Adipose tissue (tissue), 3 donors: ENCODE results near the gene RWDD2A. TPM values are rescaled to one million over a fixed set of nuclear protein-coding genes. Genes with fewer than 3 reads are reported as not detected.
"Not testable (repeated sequence)": the region's sequence is repeated elsewhere in the genome, so short reads cannot be mapped to it uniquely, and the experiment has no call there.

Source experiments
- H3K27ac ChIP-seq: one replicate; pipeline ENCODE4 v1.5.1; 2013; ENCODE audit warnings: low read depth, low read length
- WGBS, 3 donors: extraction: QIAGEN DNeasy Blood & Tissue Kit; methylation state at CpG; one replicate each; pipeline ENCODE4 v1.1.7; 2013; 5-methylcytosine and 5-hydroxymethylcytosine counted together
- polyA plus RNA-seq, 3 donors: library from polyadenylated mRNA; stranded (reverse); fragments of 200-250 nt; gene quantifications; one replicate each; pipeline ENCODE4 v1.2.3, GENCODE V29; 2013
- donor health status: healthy with polysubstance abuse.
- donor health status: Bipolar disorder and iron deficiency.
- donor health status: healthy.

RWDD2A gene
- polyA plus RNA-seq, result 1 to 10 TPM; 3.5 to 4.9 (median 3.6) TPM

DNA sequence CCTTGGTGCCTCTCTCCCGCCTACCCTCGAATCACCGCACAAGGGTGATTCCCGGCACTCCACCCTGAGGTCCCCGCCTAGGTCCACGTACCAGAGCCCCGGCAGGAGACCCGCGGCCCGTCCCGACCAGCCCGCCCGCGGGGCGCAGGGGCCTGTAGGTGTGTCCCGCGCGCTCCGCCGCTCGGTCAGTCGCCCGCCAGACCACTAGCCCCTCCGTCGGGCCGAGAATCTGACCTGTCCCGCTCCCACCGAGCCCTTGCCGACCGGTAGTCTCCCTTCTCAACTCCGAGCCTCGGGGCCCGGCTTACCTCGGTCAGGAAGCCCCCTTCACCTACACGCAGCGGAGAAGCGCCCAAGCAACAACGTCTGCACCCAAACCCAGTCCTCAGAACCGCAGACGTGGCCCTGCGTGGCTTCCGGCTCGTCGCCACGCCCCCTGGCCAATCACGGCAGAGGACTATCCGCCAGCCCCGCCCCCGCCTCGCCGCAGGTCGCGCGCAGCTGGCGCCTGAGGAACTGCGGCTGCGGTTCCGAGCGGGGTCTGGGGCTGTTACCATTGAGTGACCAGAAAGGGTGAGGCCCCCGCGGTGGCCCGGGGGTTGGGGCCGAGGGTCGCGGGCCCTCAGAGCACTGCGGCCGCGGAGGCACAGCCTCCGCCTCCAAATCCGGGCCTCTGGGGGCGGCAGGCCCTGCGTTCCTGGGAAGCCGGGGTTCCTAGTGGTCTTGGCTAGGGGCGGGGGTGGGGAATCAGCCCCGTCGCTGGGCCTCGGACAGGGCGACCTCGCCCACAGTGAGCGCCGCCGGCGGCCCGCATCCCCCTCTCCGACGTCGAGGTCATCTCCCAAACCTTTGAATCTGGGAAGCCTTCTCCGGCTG, at the start of gene RWDD2A, which contains the start of gene PGM3:
Gene RWDD2A (plus strand): TSS at position 487 of the 876 bp plus-strand sequence. CDS start 1,095 bp downstream, outside the sequence.
Gene PGM3 (minus strand): TSS at position 395 of the 876 bp plus-strand sequence. CDS start 2,253 bp downstream, outside the sequence.
- WGBS, 3 donors, result 0 to 1% (median 0%) methylated on average over 74 to 88 of the region's 88 CpGs
- H3K27ac ChIP-seq, result peak within 1 kb of the TSS; percentile 28

DNA sequence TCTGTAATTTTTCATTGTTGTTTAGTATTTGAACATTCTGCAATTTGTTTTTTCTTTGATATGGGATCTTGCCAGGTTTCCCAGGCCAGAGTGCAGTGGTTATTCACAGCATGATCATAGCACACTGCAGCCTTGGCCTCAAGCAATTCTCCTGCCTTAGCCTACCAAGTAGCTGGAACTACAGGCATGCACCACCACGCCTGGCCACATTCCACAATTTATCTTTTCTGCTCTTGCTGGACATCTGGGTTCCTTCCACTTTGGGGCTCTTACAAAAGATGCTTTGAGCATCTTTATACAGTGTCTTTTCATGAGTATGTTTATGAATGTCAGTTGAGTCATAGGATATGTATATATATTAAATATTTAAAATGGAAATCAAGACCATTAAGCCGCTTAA, 42.0 kb upstream of the RWDD2A start:
- 94 to 97% (median 97%) methylated on average over 2 of the region's 2 CpGs for WGBS, 3 donors
- no peak overlapping the region for H3K27ac ChIP-seq

DNA sequence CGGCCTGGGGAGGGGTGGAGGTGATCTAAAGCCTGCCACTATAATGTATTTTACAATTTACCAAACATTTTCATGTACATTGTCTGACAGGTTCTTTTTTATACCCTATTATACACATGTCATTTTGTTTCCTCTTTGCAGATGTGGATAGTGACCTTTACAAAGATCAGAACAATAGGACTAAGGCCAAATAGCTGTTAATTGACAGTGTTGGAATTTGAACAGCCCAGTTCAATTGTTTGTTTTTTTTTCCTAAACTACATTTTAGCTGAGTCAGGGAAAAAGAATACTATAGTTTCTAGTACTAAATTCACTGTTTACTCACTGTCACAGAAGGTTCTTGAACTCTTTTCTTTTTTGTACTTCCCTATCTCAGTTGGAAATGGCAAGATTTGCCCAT, 40.2 kb upstream of the RWDD2A start:
- 79 to 89% (median 88%) methylated on average over 1 of the region's 1 CpG for WGBS, 3 donors
- H3K27ac ChIP-seq, result no peak overlapping the region

DNA sequence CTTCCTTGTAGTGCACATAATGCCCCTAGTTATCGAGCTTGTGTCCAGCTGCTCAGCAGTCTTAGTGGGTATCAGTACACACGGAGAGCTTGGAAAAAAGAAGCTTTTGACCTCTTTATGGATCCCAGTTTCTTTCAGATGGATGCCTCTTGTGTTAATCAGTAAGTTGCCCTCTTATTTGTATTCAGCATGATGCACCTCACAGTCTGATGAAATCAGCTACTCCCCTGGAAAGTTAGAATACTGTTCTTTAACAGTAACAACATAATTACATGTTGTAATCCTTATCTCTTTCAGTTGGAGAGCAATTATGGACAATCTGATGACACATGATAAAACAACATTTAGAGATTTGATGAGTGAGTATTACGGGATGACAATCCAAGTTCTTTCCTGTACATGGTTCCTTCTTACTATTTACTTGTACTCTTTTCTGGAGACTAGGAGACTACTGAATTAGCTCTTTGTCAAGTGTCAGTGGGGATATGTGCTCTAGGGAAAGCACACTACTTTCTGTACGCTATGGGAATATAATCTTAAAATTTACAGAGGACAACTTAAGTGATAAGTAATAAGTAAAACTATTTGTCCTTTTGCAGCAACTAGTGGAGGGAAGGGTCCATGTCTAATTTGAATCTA, 39.2 kb upstream of the RWDD2A start:
- 82 to 91% (median 82%) methylated on average over 4 of the region's 4 CpGs for WGBS, 3 donors
- no peak overlapping the region for H3K27ac ChIP-seq

DNA sequence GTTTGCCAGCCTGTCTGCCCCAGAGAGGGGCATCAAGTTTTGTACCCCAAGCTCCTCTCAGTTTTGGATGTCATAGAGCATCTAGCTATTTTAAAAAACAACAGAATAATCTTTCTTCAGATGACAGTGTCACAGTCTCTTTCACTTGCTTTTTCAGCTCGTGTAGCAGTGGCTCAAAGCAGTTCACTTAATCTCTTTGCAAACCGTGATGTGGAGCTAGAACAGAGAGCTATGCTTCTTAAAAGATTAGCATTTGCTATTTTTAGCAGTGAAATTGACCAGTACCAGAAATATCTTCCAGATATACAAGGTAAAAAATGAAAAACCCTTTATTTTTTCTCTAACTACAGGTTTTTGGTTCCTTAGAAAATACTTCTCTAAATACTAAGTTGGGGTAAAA, 37.4 kb upstream of the RWDD2A start:
- WGBS, 3 donors, result 51 to 86% (median 79%) methylated on average over 2 of the region's 2 CpGs
- no peak overlapping the region for H3K27ac ChIP-seq

DNA sequence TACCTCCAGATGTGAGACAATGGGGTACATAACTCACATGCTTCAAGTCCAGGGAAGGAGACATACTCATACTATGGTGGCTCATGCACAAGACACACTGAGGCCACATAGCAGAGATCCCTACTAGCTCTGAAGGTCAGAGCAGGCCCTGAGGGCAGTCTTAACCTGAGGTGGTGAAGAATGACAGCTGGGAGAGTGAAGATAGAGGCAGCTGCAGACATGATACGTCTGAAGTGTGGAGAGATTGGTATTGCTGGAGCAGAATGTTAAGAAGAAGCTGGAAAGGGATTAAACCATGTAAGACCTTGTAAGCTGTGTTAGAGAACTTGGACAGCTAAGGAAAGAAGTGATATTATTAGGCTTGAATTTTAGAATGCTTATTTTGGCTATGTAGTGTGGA, 33.0 kb upstream of the RWDD2A start:
- 80 to 95% (median 94%) methylated on average over 1 of the region's 1 CpG for WGBS, 3 donors
- H3K27ac ChIP-seq, result no peak overlapping the region

DNA sequence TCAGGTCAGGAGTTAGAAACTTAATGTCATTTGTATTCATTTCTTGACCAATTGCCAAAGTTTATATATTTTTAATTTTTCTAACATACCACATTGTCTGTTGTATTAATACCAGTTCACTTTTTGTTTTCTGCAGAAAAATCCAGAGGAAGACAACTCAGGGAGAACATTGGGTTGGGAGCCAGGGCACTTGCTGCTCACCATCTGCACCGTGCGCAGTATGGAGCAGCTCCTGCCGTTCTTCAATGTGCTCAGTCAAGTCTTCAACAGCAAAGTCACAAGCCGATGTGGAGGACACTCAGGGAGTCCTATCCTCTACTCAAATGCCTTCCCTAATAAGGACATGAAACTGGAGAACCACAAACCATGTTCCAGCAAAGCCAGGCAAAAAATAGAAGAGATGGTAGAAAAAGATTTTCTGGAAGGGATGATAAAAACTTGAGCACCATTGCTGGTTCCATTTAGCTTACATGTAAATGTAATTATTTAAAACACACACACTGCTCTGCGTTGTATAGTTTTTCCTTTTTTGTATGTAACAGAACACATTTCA, 25.4 kb upstream of the RWDD2A start:
- no peak overlapping the region for H3K27ac ChIP-seq
- WGBS, 3 donors, result 89 to 98% (median 94%) methylated on average over 5 of the region's 5 CpGs

DNA sequence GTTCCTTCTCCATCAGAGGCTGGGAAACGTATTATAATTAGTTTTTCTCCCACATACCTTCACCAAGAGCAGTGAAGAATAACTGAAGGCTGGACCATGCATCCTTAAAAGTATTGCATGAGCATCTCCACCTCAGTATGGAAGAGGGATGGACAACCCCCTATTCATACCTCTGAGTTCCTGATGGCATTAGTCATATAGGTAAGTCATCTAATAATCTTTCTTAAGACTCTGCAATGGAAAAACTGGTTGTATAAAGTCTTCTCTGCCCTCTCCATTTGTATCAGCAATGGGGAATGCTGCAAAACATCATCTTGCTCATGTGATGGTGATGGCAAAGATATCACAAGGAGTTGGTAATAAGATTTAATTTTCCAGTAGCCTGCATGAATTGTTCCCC, 24.6 kb upstream of the RWDD2A start:
- H3K27ac ChIP-seq, result no peak overlapping the region
- 76 to 89% (median 77%) methylated on average over 1 of the region's 1 CpG for WGBS, 3 donors

DNA sequence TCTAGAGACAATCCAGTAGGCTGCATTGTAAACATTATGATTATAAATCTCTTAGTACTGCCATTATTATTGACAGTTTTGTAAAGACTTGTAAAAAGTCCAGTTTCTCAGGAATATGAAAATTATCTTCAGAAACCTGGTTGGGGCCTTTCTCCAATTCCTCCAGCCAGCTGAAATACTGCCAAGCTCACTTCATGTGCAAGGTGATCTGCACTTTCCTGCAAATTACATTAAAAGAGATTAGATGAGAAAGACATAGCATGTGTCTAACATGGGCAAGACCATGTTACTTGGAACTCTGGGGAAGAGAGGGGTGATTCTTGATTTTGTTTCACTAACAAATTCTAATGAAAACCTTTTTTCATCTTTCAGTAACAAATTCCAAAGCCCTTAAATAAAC, 24.1 kb upstream of the RWDD2A start:
- no peak overlapping the region for H3K27ac ChIP-seq

DNA sequence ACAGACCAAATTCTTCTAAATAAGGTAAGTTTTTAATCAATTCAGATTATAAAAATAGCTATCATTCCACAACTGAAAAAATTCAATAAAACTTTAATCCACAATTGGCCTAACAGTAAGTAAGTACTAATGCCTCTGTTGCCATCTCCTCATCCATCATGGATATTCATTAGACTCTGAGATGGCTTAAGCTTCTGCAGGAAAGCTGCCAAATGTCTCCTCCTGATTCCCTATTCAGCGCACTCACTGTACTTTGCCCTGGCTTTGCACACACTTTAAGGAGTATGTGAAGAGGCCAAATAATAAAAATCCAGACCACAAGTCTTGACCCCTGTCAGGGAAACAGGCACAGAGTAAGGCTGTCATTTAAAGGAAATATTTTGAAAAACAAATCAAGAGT, 23.6 kb upstream of the RWDD2A start:
- WGBS, 3 donors, result 65 to 85% (median 71%) methylated on average over 1 of the region's 1 CpG

DNA sequence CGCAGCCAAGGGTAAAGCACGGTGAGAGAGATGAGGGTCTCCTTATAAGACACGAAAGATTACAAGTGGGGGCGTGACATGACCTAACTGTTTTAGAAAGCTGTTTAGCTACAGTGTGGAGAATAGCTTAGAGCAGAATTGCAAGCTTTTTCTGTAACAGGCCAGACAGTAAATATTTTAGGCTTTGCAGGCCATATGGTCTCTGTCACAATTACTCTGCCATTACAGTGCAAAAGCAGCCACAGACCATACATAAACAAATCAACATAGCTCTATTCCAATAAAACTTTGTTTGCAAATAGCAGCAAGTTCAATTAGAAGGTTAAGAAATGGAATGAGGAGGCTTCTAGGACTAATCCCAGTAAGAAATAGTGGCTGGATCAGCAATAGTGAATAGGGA, 16.9 kb upstream of the RWDD2A start:
- 83 to 91% (median 87%) methylated on average over 4 of the region's 4 CpGs for WGBS, 3 donors

More for the DNA sequence above, 23.6 kb upstream of the RWDD2A start:
- no peak overlapping the region for H3K27ac ChIP-seq

DNA sequence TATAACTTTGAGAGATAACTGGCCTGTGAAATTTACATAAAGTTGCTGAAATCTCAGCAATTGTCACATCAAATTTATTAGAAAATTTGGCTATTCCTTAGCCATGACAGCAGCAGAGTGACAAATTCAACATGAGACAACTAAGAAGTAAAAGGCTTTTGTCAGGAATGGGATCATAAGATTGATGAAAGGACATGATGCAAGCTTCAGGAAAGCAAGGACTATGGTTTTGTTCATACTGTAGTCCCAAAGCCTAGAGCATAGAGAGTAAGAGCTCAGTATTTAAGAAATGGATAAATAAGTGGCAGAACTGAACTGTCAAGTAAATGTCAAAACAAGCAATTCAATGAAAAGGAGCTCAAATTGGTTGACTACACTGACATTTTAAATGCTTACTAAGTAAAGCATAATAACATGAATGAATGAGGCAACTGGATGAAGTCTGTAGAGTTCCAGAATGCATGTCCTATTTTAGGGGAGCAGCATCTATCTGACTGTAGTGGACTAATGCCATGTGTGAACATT, 12.7 kb upstream of the RWDD2A start:
- no peak overlapping the region for H3K27ac ChIP-seq

More for the DNA sequence above, 16.9 kb upstream of the RWDD2A start:
- no peak overlapping the region for H3K27ac ChIP-seq

DNA sequence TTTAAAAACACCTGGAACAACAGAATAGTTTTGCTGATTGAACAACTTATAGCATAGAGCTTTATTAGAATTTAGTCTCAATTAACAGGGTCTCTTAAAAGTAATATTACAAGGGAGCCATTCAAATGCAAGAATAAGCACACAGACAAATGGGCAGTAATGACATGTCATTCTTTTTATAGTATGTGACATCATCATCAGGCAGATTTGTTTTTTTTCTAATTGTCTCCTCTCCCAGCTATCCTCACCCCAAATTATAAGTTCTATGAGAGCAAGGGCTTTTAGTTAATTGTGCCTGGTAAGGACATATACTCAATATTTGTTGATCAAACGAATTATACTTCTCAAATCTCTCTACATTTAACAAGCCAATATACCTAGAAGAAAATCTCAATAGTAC, 11.0 kb upstream of the RWDD2A start:
- H3K27ac ChIP-seq, result no peak overlapping the region
- WGBS, 3 donors, result 61 to 84% (median 80%) methylated on average over 1 of the region's 1 CpG

DNA sequence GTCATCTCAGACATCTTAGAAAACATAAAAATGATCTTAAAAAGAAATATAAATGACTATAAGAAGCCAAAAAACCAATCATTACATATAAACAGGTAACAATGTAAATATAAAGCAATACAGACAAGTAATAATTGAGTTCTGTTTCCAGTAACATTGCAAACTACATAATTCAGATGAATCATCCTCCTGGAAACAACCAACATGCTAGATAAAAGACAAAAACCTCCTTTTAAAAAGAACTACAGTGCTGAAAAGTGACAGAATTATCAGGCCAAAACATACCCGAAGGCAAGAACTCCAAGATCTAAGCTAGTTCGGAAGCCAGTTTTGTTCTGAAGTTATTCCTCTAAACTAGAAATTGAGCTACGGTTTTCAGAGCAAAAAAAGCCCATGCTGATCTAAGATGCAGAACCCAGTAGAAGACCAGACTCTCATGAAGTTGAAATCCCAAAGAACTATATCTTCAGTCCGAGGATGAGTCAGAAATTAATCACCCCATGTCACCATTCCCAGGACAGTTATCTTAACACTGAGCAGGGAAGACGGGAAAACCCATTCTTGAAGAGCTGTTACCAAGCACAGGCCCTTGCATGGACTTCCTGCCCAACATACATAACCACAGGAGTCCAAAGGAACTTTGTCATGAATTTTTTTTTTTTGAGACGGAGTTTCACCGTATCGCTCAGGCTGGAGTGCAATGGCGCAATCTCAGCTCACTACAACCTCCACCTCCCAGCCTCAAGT, 9.9 kb upstream of the RWDD2A start:
- WGBS, 3 donors, result 57 to 59% (median 57%) methylated on average over 9 of the region's 9 CpGs
- H3K27ac ChIP-seq, result no peak overlapping the region

DNA sequence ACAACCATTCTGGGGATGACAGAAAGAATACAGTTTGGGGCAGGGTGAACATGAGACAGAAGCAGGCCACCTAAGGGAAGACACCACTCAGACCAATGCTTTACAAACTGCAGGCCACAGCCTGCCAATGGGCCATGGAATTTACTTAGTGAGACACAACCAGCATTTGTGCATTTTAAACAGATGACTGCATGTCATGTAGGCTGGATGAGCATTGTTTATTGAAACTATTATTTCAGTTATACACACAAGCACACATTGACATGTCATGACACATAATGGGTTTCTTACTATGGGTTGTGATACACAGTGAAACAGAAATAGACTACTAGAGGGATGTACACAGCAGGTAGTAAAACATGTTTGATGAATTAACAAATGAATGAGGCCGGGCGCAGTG, 8.1 kb upstream of the RWDD2A start:
- no peak overlapping the region for H3K27ac ChIP-seq
- WGBS, 3 donors, result 90 to 96% (median 91%) methylated on average over 2 of the region's 2 CpGs

DNA sequence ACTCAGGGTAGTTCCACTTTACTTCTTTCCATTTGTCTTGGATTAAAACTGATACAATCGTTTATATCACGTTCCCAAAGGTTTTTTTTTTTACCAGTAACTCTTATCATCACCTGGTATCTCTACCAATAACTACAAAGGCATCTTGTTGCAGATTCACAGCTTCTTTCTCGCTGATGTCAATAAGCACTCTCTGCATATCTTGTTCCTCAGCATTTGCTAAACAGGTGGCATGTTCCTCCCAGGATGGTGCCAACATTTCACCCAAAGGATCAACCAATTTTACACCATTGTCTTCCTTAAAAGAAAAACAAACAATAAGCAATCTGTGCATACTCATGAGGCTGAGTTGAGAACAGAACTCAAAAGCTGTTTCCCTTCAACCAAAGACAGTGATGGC, 4.7 kb upstream of the RWDD2A start:
- no peak overlapping the region for H3K27ac ChIP-seq
- 43 to 87% (median 79%) methylated on average over 3 of the region's 3 CpGs for WGBS, 3 donors

DNA sequence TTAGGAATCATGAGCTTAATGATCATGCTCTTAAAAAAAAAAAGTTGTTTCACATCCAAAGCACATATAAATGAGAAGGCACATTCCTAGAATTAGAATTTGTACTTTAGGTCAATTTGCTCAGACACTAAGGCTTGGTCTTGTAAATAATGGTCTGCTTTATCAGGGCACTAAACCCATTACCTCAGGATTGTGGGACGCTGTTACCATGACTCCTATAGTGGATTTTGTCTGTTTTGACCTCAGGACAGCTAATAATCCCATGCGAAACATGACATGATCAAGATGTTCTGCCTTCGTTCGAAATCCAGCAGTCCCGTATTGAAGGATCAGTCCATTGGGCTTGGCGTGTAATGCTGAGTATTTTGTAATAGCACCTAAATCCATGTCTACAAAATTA, 2.5 kb upstream of the RWDD2A start:
- H3K27ac ChIP-seq, result no peak overlapping the region
- WGBS, 3 donors, result 78 to 93% (median 90%) methylated on average over 6 of the region's 6 CpGs

DNA sequence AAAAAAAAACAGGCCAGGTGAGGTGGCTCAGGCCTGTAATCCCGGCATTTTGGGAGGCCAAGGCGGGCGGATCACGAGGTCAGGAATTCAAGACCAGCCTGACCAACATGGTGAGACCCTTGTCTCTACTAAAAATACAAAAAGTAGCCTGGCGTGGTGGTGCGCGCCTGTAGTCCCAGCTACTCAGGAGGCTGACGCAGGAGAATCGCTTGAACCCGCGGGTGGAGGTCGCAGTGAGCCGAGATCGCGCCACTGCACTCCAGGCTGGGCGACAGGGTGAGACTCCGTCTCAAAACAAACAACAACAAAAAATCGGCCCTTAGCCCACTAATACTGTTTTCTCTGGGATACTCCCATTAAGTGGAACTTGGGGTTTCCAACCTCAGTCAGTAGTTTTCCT, 1.2 kb upstream of the RWDD2A start:
- 47 to 93% (median 87%) methylated on average over 18 of the region's 18 CpGs for WGBS, 3 donors
- H3K27ac ChIP-seq, result not testable (repeated sequence)

DNA sequence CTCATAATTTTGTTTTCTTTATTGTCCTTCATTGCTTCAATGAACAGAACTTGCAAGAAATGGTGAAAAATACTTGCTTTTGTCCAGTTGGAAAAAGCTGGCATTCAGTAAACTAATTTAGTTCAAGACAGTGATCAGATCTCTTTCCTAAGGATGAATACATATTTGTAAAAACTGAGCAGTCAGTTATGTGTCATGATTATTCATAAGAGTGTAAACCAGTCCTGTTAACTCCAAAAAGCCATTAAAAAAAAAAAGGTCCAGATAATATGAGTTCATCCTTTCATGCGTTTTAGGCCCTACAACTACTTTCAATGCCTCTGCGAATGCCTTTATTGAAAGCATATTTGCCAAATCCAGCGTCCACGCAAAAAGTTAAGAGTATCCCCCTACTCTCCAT, 701 bp upstream of the RWDD2A start:
- H3K27ac ChIP-seq, result no peak overlapping the region
- WGBS, 3 donors, result 0 to 1% (median 0%) methylated on average over 4 of the region's 4 CpGs
